ENCODE results near the gene PFKFB3.

DNA sequence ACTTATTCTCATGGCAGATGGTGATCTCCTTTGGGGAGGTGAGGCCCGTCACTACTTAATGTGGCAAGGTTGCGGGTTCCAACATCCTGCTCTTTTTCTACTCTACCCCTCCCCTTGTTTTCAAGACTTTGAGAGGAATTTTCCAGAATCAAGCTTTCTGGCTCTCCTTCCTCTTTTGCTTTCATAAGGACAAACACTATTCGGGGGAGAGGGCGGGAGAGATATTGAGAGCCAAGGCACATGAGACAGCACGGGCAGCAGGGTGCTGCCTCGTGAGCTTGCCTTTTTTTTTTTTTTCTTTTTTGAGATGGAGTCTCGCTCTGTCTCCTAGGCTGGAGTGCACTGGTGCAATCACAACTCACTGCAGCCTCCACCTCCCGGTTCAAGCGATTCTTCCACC, 6.9 kb upstream of the PFKFB3 start:
- TF ChIP-seq, protein P1, sequence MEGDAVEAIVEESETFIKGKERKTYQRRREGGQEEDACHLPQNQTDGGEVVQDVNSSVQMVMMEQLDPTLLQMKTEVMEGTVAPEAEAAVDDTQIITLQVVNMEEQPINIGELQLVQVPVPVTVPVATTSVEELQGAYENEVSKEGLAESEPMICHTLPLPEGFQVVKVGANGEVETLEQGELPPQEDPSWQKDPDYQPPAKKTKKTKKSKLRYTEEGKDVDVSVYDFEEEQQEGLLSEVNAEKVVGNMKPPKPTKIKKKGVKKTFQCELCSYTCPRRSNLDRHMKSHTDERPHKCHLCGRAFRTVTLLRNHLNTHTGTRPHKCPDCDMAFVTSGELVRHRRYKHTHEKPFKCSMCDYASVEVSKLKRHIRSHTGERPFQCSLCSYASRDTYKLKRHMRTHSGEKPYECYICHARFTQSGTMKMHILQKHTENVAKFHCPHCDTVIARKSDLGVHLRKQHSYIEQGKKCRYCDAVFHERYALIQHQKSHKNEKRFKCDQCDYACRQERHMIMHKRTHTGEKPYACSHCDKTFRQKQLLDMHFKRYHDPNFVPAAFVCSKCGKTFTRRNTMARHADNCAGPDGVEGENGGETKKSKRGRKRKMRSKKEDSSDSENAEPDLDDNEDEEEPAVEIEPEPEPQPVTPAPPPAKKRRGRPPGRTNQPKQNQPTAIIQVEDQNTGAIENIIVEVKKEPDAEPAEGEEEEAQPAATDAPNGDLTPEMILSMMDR (IDR thresholded peaks at IDR 0.05) = no peak
- TF ChIP-seq POLR2A (IDR thresholded peaks at IDR 0.05) = no peak
